DMS 273 treated with DMSO at 0.1 percent for 48 hours (cell line): ENCODE measurements around the gene ARCN1.
"Not testable (repeated sequence)": the region's sequence is repeated elsewhere in the genome, so short reads cannot be mapped to it uniquely, and the experiment has no call there.

Experiments used
- DNase-seq: peaks from one replicate; lab custom pipeline; 2025; lab: John Stamatoyannopoulos, UW

ARCN1 gene

GRCh38 chr11:118544647-118545010, 27.6 kb upstream of the ARCN1 start:
- DNase-seq = no peak

- no peak for DNase-seq
These were observed 26.7 kb upstream of the ARCN1 start for GRCh38 chr11:118545533-118545932.

GRCh38 chr11:118547132-118547531, 25.1 kb upstream of the ARCN1 start:
- no peak for DNase-seq

- DNase-seq = no peak
These were observed 19.9 kb upstream of the ARCN1 start for GRCh38 chr11:118552341-118552740.

- DNase-seq = no peak
These were observed 11.4 kb upstream of the ARCN1 start for GRCh38 chr11:118560806-118561205.

GRCh38 chr11:118565051-118565450, 7.2 kb upstream of the ARCN1 start:
- DNase-seq = no peak

GRCh38 chr11:118569670-118570069, 2.5 kb upstream of the ARCN1 start:
- DNase-seq = no peak

GRCh38 chr11:118570787-118571186, 1.4 kb upstream of the ARCN1 start:
- no peak for DNase-seq

- not testable (repeated sequence) for DNase-seq
These were observed 528 bp upstream of the ARCN1 start for GRCh38 chr11:118571701-118572060.

GRCh38 chr11:118572981-118573550, 857 bp downstream of the ARCN1 start:
- no peak for DNase-seq

- DNase-seq = no peak
These were observed 2.4 kb downstream of the ARCN1 start for GRCh38 chr11:118574636-118575035.

- not testable (repeated sequence) for DNase-seq
These were observed 5.8 kb downstream of the ARCN1 start for GRCh38 chr11:118577995-118578394.

- DNase-seq = no peak
These were observed 8.8 kb downstream of the ARCN1 start for GRCh38 chr11:118581057-118581456.

GRCh38 chr11:118587952-118588351, 15.7 kb downstream of the ARCN1 start:
- no peak for DNase-seq

GRCh38 chr11:118592616-118593367, 20.6 kb downstream of the ARCN1 start:
- no peak for DNase-seq

GRCh38 chr11:118594984-118595383, 22.8 kb downstream of the ARCN1 start:
- not testable (repeated sequence) for DNase-seq

GRCh38 chr11:118596224-118597146, 24.3 kb downstream of the ARCN1 start:
- no peak for DNase-seq

GRCh38 chr11:118597556-118597955, 25.3 kb downstream of the ARCN1 start:
- no peak for DNase-seq

GRCh38 chr11:118602331-118602730, 30.1 kb downstream of the ARCN1 start:
- DNase-seq = no peak

GRCh38 chr11:118603709-118604108, 31.5 kb downstream of the ARCN1 start:
- DNase-seq = not testable (repeated sequence)

GRCh38 chr11:118604566-118604965, 32.4 kb downstream of the ARCN1 start:
- DNase-seq = no peak

- DNase-seq = no peak
These were observed 33.1 kb downstream of the ARCN1 start for GRCh38 chr11:118605116-118605867.
